Measurements from ENCODE around the gene PIGV. TPM values are rescaled to one million over a fixed set of nuclear protein-coding genes. Genes with fewer than 3 reads are reported as not detected.

The PIGV gene
- total and polyA plus RNA-seq, 12 donors = 6.7 to 43.1 (median 28.4) TPM

- Histone ChIP-seq H3K9me3 (replicated peaks in 1 of 3) (no peaks in the 10 kb centered on the region), H3K4me3 (no peak overlapping the region), H3K36me3 (replicated peaks in 1 of 2) (peaks cover 0 to 5% of the 10 kb centered on the region in 2 donors), H3K4me1 (replicated peaks in 1 of 2) (peaks cover 16 to 39% of the 10 kb centered on the region in 2 donors), H3K27ac (peak overlapping the region in 1 of 5 donors; percentile 41), H3K27me3 (no peaks in the 10 kb centered on the region)
- intact Hi-C loops (cut with DNase I) = no loop called here
- DNase-seq = no peak
- WGBS, 4 donors = 59 to 68% (median 63%) methylated on average over 3 to 4 of the region's 4 CpGs
- TF ChIP-seq, protein P1, sequence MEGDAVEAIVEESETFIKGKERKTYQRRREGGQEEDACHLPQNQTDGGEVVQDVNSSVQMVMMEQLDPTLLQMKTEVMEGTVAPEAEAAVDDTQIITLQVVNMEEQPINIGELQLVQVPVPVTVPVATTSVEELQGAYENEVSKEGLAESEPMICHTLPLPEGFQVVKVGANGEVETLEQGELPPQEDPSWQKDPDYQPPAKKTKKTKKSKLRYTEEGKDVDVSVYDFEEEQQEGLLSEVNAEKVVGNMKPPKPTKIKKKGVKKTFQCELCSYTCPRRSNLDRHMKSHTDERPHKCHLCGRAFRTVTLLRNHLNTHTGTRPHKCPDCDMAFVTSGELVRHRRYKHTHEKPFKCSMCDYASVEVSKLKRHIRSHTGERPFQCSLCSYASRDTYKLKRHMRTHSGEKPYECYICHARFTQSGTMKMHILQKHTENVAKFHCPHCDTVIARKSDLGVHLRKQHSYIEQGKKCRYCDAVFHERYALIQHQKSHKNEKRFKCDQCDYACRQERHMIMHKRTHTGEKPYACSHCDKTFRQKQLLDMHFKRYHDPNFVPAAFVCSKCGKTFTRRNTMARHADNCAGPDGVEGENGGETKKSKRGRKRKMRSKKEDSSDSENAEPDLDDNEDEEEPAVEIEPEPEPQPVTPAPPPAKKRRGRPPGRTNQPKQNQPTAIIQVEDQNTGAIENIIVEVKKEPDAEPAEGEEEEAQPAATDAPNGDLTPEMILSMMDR (IDR thresholded peaks at IDR 0.05) = no peak
- no peak for TF ChIP-seq POLR2A (IDR thresholded peaks at IDR 0.05)
Measured at GRCh38 chr1:26828411-26828991, 40.8 kb downstream of the PIGV start.

- 88 to 92% (median 91%) methylated on average over 6 of the region's 6 CpGs for WGBS, 4 donors
- Histone ChIP-seq H3K36me3 (replicated peaks in 1 of 2) (peaks cover 0 to 13% of the 10 kb centered on the region in 2 donors), H3K4me3 (no peak overlapping the region), H3K9me3 (replicated peaks in 1 of 3) (no peaks in the 10 kb centered on the region), H3K27me3 (no peaks in the 10 kb centered on the region), H3K27ac (no peak overlapping the region), H3K4me1 (replicated peaks in 1 of 2) (peaks cover 16 to 39% of the 10 kb centered on the region in 2 donors)
- intact Hi-C loops (cut with DNase I) = no loop called here
- no peak for DNase-seq
- TF ChIP-seq, protein P1 (IDR thresholded peaks at IDR 0.05) = no peak
- TF ChIP-seq POLR2A (IDR thresholded peaks at IDR 0.05) = no peak
Measured at GRCh38 chr1:26829184-26829911, 41.6 kb downstream of the PIGV start.

DNA sequence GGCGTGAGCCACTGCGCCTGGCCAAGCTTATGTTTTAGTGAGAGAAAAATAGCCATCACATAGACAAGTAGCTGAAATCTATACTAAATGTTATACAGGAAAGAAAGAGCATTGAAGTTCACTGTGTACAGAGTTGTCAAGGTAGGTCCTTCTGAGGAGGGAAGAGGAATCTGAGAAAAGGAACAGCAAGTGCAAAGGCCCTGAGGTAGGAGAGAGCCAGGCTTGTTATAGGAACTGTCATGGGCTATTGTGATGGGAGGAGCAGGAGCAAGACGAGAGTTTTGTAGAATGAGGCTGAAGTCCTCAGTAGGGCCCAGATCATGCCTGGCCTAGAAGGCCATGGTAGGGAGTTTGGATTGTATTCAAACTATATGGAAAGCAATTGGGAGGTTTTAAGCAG is 43.3 kb downstream of the PIGV start:
- TF ChIP-seq POLR2A (IDR thresholded peaks at IDR 0.05) = no peak
- TF ChIP-seq, protein P1 (IDR thresholded peaks at IDR 0.05) = no peak
- intact Hi-C loops (cut with DNase I) = no loop called here
- Histone ChIP-seq H3K27ac (no peak overlapping the region), H3K9me3 (replicated peaks in 1 of 3) (no peaks in the 10 kb centered on the region), H3K27me3 (no peaks in the 10 kb centered on the region), H3K36me3 (replicated peaks in 1 of 2) (peaks cover 0 to 30% of the 10 kb centered on the region in 2 donors), H3K4me1 (replicated peaks in 1 of 2) (peaks cover 14 to 35% of the 10 kb centered on the region in 2 donors), H3K4me3 (no peak overlapping the region)
- DNase-seq = no peak
- WGBS, 4 donors = 95 to 99% (median 96%) methylated on average over 3 of the region's 3 CpGs

GRCh38 chr1:26831546-26832248 is 43.9 kb downstream of the PIGV start:
- H3K4me1 ChIP-seq (replicated peaks in 1 of 2) = peaks cover 12 to 33% of the 10 kb centered on the region in 2 donors
- peaks cover 0 to 31% of the 10 kb centered on the region in 2 donors for H3K36me3 ChIP-seq (replicated peaks in 1 of 2)
- TF ChIP-seq POLR2A (IDR thresholded peaks at IDR 0.05) = no peak
- H3K27me3 ChIP-seq = no peaks in the 10 kb centered on the region
- H3K27ac ChIP-seq = no peak overlapping the region
- no peak for DNase-seq
- H3K4me3 ChIP-seq = no peak overlapping the region
- H3K9me3 ChIP-seq (replicated peaks in 1 of 3) = no peaks in the 10 kb centered on the region
- intact Hi-C loops (cut with DNase I) = no loop called here
- 65 to 79% (median 71%) methylated on average over 3 of the region's 3 CpGs for WGBS, 4 donors

All from adrenal gland (tissue), 12 donors.